A673 (cell line): ENCODE data around the gene PAF1. TPM values are rescaled to one million over a fixed set of nuclear protein-coding genes. Genes with fewer than 3 reads are reported as not detected.

Source experiments
- BruUV-seq: library from RNA; stranded (reverse); fragments of 400-500 nt; replicated peaks from 2 replicates; lab custom pipeline; 2021; lab: Mats Ljungman, UMichigan
- CTCF ChIA-PET: fragments of 300-600 bp; sonication (Branson Sonifier 250); formaldehyde crosslinking; loops from one replicate; lab custom pipeline; 2022; ENCODE audit warnings: antibody characterized with exemption; lab: Charles Lee
- POLR2A ChIA-PET: fragments of 300-600 bp; sonication (Branson Sonifier 250); formaldehyde crosslinking; loops from one replicate; lab custom pipeline; 2022; ENCODE audit warnings: antibody characterized with exemption; ENCODE audit not compliant: low non-redundant PET; lab: Charles Lee
- DNase-seq: peaks from one replicate; pipeline ENCODE4 v3.0.0-alpha.2; 2015; ENCODE audit warnings: low spot score
- H3K27ac ChIP-seq: fragments of 200-600 bp; sonication (generic); 2 replicates; pipeline ENCODE4 v1.5.1; 2016; ENCODE audit warnings: mixed run types, low read depth, mild to moderate bottlenecking, mixed read lengths, antibody characterized with exemption, low read length; ENCODE audit not compliant: poor library complexity, severe bottlenecking
- H3K27me3 ChIP-seq: fragments of 200-600 bp; sonication (generic); replicated peaks from 2 replicates; pipeline ENCODE4 v1.6.1; 2017; ENCODE audit warnings: mixed run types, low read depth, mild to moderate bottlenecking, mixed read lengths, antibody characterized with exemption, low read length; ENCODE audit not compliant: insufficient read depth, poor library complexity
- H3K36me3 ChIP-seq: fragments of 200-600 bp; sonication (generic); 2 replicates; pipeline ENCODE4 v1.6.1; 2016; ENCODE audit warnings: mixed run types, mild to moderate bottlenecking, mixed read lengths, antibody characterized with exemption, low read length; ENCODE audit not compliant: insufficient read depth, poor library complexity, severe bottlenecking
- H3K4me1 ChIP-seq: fragments of 200-600 bp; sonication (generic); 2 replicates; pipeline ENCODE4 v1.6.1; 2017; ENCODE audit warnings: mixed run types, mild to moderate bottlenecking, mixed read lengths, antibody characterized with exemption, low read length; ENCODE audit not compliant: insufficient read depth, poor library complexity, severe bottlenecking
- H3K4me3 ChIP-seq: fragments of 200-600 bp; sonication (generic); 2 replicates; pipeline ENCODE4 v1.5.1; 2016; ENCODE audit warnings: low read depth, mixed run types, mild to moderate bottlenecking, mixed read lengths, low read length; ENCODE audit not compliant: poor library complexity, severe bottlenecking
- H3K9me3 ChIP-seq: fragments of 200-600 bp; sonication (generic); 2 replicates; pipeline ENCODE4 v1.6.1; 2016; ENCODE audit warnings: mixed run types, low read depth, mild to moderate bottlenecking, mixed read lengths, antibody characterized with exemption, low read length; ENCODE audit not compliant: poor library complexity, severe bottlenecking
- CTCF ChIP-seq: fragments of 300-800, 200-600 bp; sonication (generic); conservative IDR thresholded peaks from 2 replicates; pipeline ENCODE4 v1.5.1; 2017; ENCODE audit warnings: low read depth, mild to moderate bottlenecking, antibody characterized with exemption, low read length, moderate library complexity, mixed read lengths
- EZH2 ChIP-seq: fragments of 200-600 bp; sonication (generic); IDR thresholded peaks from 2 replicates; pipeline ENCODE4 v1.6.1; 2017; ENCODE audit warnings: borderline replicate concordance, low read depth, mild to moderate bottlenecking, mixed read lengths, antibody characterized with exemption, low read length; ENCODE audit not compliant: poor library complexity, severe bottlenecking
- intact Hi-C: fragments of 100-400 bp; cut with micrococcal nuclease; formaldehyde crosslinking; loops from one replicate; pipeline ENCODE4 v1.10.0; 2022; ENCODE audit not compliant: unreplicated experiment
- total RNA-seq: library from RNA; stranded (reverse); gene quantifications from 2 replicates; pipeline ENCODE4 v1.2.3, GENCODE V29; 2021

Gene PAF1
- total RNA-seq, 1 experiment from 2014 or later: 70.2 TPM

GRCh38 chr19:39401549-39402345 lies 10.8 kb upstream of the PAF1 start:
- Histone ChIP-seq H3K4me3 (no peak overlapping the region), H3K27ac (peak overlapping the region; percentile 98), H3K36me3 (no peaks in the 10 kb centered on the region), H3K4me1 (peaks cover 27% of the 10 kb centered on the region), H3K27me3 (no peaks in the 10 kb centered on the region), H3K9me3 (no peaks in the 10 kb centered on the region)
- intact Hi-C loops: no loop called here
- BruUV-seq: no TSS peak
- no peak for TF ChIP-seq CTCF
- no peak for TF ChIP-seq EZH2
- CTCF ChIA-PET: no interaction called here
- POLR2A ChIA-PET: interaction anchor here (0.6 kb wide), 1 partner anchor 51 kb away, joined by 4 read pairs; no protein-coding TSS in a partner anchor
- DNase-seq: no peak

- no peaks in the 10 kb centered on the region for H3K27me3 ChIP-seq
- BruUV-seq: no TSS peak
- H3K27ac ChIP-seq: peak overlapping the region; percentile 98
- DNase-seq: no peak
- no peak overlapping the region for H3K4me3 ChIP-seq
- intact Hi-C loops: no loop called here
- CTCF ChIA-PET: no interaction called here
- TF ChIP-seq CTCF (no peak), EZH2 (no peak)
- H3K36me3 ChIP-seq: no peaks in the 10 kb centered on the region
- POLR2A ChIA-PET: no interaction called here
- H3K9me3 ChIP-seq: no peaks in the 10 kb centered on the region
- H3K4me1 ChIP-seq: peaks cover 27% of the 10 kb centered on the region
Measured at GRCh38 chr19:39401070-39401548, 10.2 kb upstream of the PAF1 start.

- Histone ChIP-seq H3K27me3 (no peaks in the 10 kb centered on the region), H3K4me1 (peaks cover 27% of the 10 kb centered on the region), H3K36me3 (no peaks in the 10 kb centered on the region), H3K4me3 (no peak overlapping the region), H3K27ac (no peak overlapping the region), H3K9me3 (no peaks in the 10 kb centered on the region)
- intact Hi-C loops: no loop called here
- no TSS peak for BruUV-seq
- POLR2A ChIA-PET: no interaction called here
- CTCF ChIA-PET: no interaction called here
- DNase-seq: no peak
- no peak for TF ChIP-seq EZH2
Measured at GRCh38 chr19:39400061-39400460, 9.2 kb upstream of the PAF1 start.
